Fibroblast of the aortic adventitia (primary cell): Measurements from ENCODE around the gene SLC6A6. TPM values are rescaled to one million over a fixed set of nuclear protein-coding genes. Genes with fewer than 3 reads are reported as not detected.
A peak's percentile ranks its signal among the peaks of the same experiment; 100 is the strongest.

Experiments
- DNase-seq: peaks from one replicate; pipeline ENCODE4 v3.0.0-alpha.2; 2010; ENCODE audit warnings: low read depth
- H3K4me3 ChIP-seq: 2 replicates; pipeline ENCODE4 v1.5.1; 2011; ENCODE audit warnings: low read depth, mild to moderate bottlenecking, control low read depth, low read length, moderate library complexity
- CTCF ChIP-seq: IDR thresholded peaks from 2 replicates; pipeline ENCODE4 v1.5.1; 2011; ENCODE audit warnings: mild to moderate bottlenecking, low read length, control low read depth, inconsistent platforms; ENCODE audit not compliant: insufficient read depth
- total RNA-seq: library from RNA; depleted of rRNA; stranded (reverse); fragments of >200 nt; gene quantifications from 2 replicates; pipeline ENCODE4 v1.2.3, GENCODE V29; 2012; ENCODE audit warnings: low replicate concordance

SLC6A6 gene
- total RNA-seq, 1 donor = 31.4 TPM

- no peak for DNase-seq
These were observed 12.5 kb downstream of the SLC6A6 start for GRCh38 chr3:14414846-14415464.

GRCh38 chr3:14415501-14415900 is 13.1 kb downstream of the SLC6A6 start:
- H3K4me3 ChIP-seq = no peak overlapping the region
- TF ChIP-seq CTCF = no peak
- peak; percentile 25 for DNase-seq

More at GRCh38 chr3:14414846-14415464, 12.5 kb downstream of the SLC6A6 start:
- TF ChIP-seq CTCF = no peak
- no peak overlapping the region for H3K4me3 ChIP-seq

- DNase-seq = no peak
- no peak overlapping the region for H3K4me3 ChIP-seq
- TF ChIP-seq CTCF = no peak
These were observed 14.0 kb downstream of the SLC6A6 start for GRCh38 chr3:14416453-14416852.

- no peak for DNase-seq
- no peak for TF ChIP-seq CTCF
- no peak overlapping the region for H3K4me3 ChIP-seq
These were observed 16.2 kb downstream of the SLC6A6 start for GRCh38 chr3:14418296-14419250.

- no peak overlapping the region for H3K4me3 ChIP-seq
- no peak for TF ChIP-seq CTCF
- DNase-seq = no peak
These were observed 19.9 kb downstream of the SLC6A6 start for GRCh38 chr3:14422016-14422963.

GRCh38 chr3:14423197-14423743 is 20.9 kb downstream of the SLC6A6 start:
- no peak overlapping the region for H3K4me3 ChIP-seq
- DNase-seq = no peak
- TF ChIP-seq CTCF = no peak
